ENCODE measurements around the gene OVCH2. TPM values are rescaled to one million over a fixed set of nuclear protein-coding genes. Genes with fewer than 3 reads are reported as not detected.

The OVCH2 gene
- polyA plus RNA-seq, 1 donor from 2014 or later = not detected

DNA sequence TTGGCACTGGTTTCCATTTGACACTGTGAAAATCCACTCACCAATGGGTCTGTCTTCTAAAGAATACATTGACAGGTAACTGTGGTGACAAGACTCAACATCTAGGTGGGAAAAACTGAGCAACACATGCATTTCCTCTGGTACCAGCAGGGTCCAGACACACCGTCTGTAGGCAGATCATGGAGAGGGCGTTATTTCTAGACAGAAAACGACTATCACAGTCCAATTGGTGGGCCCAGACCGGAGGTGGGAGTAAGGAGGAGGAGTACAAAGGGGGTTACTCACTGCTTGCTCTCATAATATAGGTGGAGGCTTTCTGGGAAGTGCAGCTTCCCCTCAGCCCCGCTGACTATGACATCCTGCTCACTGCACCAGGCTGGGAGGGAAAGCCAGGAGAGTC is 9.9 kb downstream of the OVCH2 start:
- H3K4me3 ChIP-seq (ENCODE audit: low read length) = no peak overlapping the region
- H3K9me3 ChIP-seq (ENCODE audit: low read length) = no peaks in the 10 kb centered on the region
- H3K36me3 ChIP-seq (ENCODE audit: insufficient read depth, low read length) = no peaks in the 10 kb centered on the region
- TF ChIP-seq EP300 (conservative IDR thresholded peaks at IDR 0.05; ENCODE audit: poor library complexity, severe bottlenecking) = no peak
- TF ChIP-seq POLR2AphosphoS5 (IDR thresholded peaks at IDR 0.05) = no peak
- TF ChIP-seq, protein P1, sequence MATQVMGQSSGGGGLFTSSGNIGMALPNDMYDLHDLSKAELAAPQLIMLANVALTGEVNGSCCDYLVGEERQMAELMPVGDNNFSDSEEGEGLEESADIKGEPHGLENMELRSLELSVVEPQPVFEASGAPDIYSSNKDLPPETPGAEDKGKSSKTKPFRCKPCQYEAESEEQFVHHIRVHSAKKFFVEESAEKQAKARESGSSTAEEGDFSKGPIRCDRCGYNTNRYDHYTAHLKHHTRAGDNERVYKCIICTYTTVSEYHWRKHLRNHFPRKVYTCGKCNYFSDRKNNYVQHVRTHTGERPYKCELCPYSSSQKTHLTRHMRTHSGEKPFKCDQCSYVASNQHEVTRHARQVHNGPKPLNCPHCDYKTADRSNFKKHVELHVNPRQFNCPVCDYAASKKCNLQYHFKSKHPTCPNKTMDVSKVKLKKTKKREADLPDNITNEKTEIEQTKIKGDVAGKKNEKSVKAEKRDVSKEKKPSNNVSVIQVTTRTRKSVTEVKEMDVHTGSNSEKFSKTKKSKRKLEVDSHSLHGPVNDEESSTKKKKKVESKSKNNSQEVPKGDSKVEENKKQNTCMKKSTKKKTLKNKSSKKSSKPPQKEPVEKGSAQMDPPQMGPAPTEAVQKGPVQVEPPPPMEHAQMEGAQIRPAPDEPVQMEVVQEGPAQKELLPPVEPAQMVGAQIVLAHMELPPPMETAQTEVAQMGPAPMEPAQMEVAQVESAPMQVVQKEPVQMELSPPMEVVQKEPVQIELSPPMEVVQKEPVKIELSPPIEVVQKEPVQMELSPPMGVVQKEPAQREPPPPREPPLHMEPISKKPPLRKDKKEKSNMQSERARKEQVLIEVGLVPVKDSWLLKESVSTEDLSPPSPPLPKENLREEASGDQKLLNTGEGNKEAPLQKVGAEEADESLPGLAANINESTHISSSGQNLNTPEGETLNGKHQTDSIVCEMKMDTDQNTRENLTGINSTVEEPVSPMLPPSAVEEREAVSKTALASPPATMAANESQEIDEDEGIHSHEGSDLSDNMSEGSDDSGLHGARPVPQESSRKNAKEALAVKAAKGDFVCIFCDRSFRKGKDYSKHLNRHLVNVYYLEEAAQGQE (IDR thresholded peaks at IDR 0.05; ENCODE audit: borderline replicate concordance) = no peak
- TF ChIP-seq TAF1 (IDR thresholded peaks at IDR 0.05; ENCODE audit: low read depth) = no peak
- no peak for TF ChIP-seq RAD21 (conservative IDR thresholded peaks at IDR 0.05)
- TF ChIP-seq MXI1 (conservative IDR thresholded peaks at IDR 0.05; ENCODE audit: poor library complexity, severe bottlenecking) = no peak
- no peak for TF ChIP-seq EZH2 (IDR thresholded peaks at IDR 0.05; ENCODE audit: borderline replicate concordance, insufficient read depth, low read length, poor library complexity, severe bottlenecking)
- no peak for TF ChIP-seq CTCF (IDR thresholded peaks at IDR 0.05; ENCODE audit: poor library complexity, severe bottlenecking)
- no peaks in the 10 kb centered on the region for H4K20me1 ChIP-seq (ENCODE audit: insufficient read depth)
- H3K79me2 ChIP-seq (replicated peaks; ENCODE audit: insufficient read depth, low read length) = no peaks in the 10 kb centered on the region
- H3K9ac ChIP-seq (ENCODE audit: low read length) = no peak overlapping the region
- H3F3A ChIP-seq (ENCODE audit: insufficient read depth, low read length, poor library complexity, severe bottlenecking) = no peaks in the 10 kb centered on the region
- H3K9me2 ChIP-seq (ENCODE audit: insufficient read depth, low read length) = no peaks in the 10 kb centered on the region
- no peaks in the 10 kb centered on the region for H3K27me3 ChIP-seq (ENCODE audit: insufficient read depth, low read depth, low read length)
- no peak overlapping the region for H2AFZ ChIP-seq (ENCODE audit: low read depth, low read length)
- H3K27ac ChIP-seq (ENCODE audit: low read length) = no peak overlapping the region
- H3K4me2 ChIP-seq (ENCODE audit: low read length) = no peak overlapping the region

DNA sequence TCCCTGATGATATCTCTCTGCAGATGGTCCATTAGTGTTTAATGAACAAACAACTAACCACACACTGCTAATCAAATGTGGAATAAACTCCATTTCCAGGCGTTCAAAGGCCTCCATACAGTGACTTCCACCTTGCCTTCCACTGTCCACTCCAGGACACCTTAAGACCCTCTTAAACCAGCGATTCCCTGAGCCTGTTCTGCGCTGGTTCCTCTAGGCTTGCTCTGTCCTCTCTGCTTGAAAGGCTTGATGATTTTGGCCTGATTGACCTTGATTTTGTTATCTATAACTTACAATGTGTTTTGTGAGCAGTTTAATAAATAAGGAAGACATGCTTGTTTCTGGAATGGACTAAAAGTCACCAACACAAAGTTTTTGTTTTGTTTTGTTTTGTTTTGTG is 12.0 kb downstream of the OVCH2 start:
- no peak overlapping the region for H3K27ac ChIP-seq (ENCODE audit: low read length)
- TF ChIP-seq SMC3 (conservative IDR thresholded peaks at IDR 0.05; ENCODE audit: poor library complexity) (no peak), EZH2 (IDR thresholded peaks at IDR 0.05; ENCODE audit: borderline replicate concordance, insufficient read depth, low read length, poor library complexity, severe bottlenecking) (no peak)

DNA sequence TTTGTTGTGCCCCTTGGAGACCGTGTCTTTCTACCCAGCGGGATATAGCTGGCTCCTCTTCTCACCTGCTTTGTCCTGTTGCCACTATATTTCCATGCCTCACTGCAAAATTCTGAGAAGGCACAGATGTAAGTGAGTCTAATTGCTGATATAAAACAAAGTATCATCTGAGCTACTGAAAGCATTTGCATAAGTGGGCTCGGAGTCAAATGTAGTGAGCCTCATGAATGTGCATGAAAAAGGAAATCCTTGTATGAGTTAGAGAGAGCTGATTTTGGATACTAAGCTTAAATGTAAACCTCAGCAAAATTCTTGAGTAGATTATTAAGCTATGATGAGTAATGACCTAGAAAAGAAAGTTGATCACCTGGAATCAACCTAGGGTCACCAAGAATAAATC is 13.9 kb downstream of the OVCH2 start:
- TF ChIP-seq EP300 (conservative IDR thresholded peaks at IDR 0.05; ENCODE audit: poor library complexity, severe bottlenecking) (no peak), TAF1 (IDR thresholded peaks at IDR 0.05; ENCODE audit: low read depth) (no peak), EZH2 (IDR thresholded peaks at IDR 0.05; ENCODE audit: borderline replicate concordance, insufficient read depth, low read length, poor library complexity, severe bottlenecking) (no peak), POLR2AphosphoS5 (IDR thresholded peaks at IDR 0.05) (no peak), RAD21 (conservative IDR thresholded peaks at IDR 0.05) (no peak), MXI1 (conservative IDR thresholded peaks at IDR 0.05; ENCODE audit: poor library complexity, severe bottlenecking) (no peak), CTCF (IDR thresholded peaks at IDR 0.05; ENCODE audit: poor library complexity, severe bottlenecking) (no peak)
- TF ChIP-seq, protein P1 (IDR thresholded peaks at IDR 0.05; ENCODE audit: borderline replicate concordance) = no peak
- no peak overlapping the region for H3K4me2 ChIP-seq (ENCODE audit: low read length)
- H3K9ac ChIP-seq (ENCODE audit: low read length) = no peak overlapping the region
- H3K36me3 ChIP-seq (ENCODE audit: insufficient read depth, low read length) = no peaks in the 10 kb centered on the region
- no peaks in the 10 kb centered on the region for H3K9me2 ChIP-seq (ENCODE audit: insufficient read depth, low read length)
- no peaks in the 10 kb centered on the region for H3K27me3 ChIP-seq (ENCODE audit: insufficient read depth, low read depth, low read length)
- no peaks in the 10 kb centered on the region for H3K9me3 ChIP-seq (ENCODE audit: low read length)
- H3F3A ChIP-seq (ENCODE audit: insufficient read depth, low read length, poor library complexity, severe bottlenecking) = no peaks in the 10 kb centered on the region
- no peak overlapping the region for H3K4me3 ChIP-seq (ENCODE audit: low read length)
- H2AFZ ChIP-seq (ENCODE audit: low read depth, low read length) = no peak overlapping the region
- H3K79me2 ChIP-seq (replicated peaks; ENCODE audit: insufficient read depth, low read length) = no peaks in the 10 kb centered on the region
- no peaks in the 10 kb centered on the region for H4K20me1 ChIP-seq (ENCODE audit: insufficient read depth)
- no peak overlapping the region for H3K27ac ChIP-seq (ENCODE audit: low read length)

More for the DNA sequence above, 12.0 kb downstream of the OVCH2 start:
- no peaks in the 10 kb centered on the region for H3K36me3 ChIP-seq (ENCODE audit: insufficient read depth, low read length)
- H3K9ac ChIP-seq (ENCODE audit: low read length) = no peak overlapping the region
- H3K9me2 ChIP-seq (ENCODE audit: insufficient read depth, low read length) = no peaks in the 10 kb centered on the region
- no peak overlapping the region for H3K4me2 ChIP-seq (ENCODE audit: low read length)
- no peaks in the 10 kb centered on the region for H3F3A ChIP-seq (ENCODE audit: insufficient read depth, low read length, poor library complexity, severe bottlenecking)
- no peaks in the 10 kb centered on the region for H4K20me1 ChIP-seq (ENCODE audit: insufficient read depth)
- no peaks in the 10 kb centered on the region for H3K9me3 ChIP-seq (ENCODE audit: low read length)
- H3K79me2 ChIP-seq (replicated peaks; ENCODE audit: insufficient read depth, low read length) = no peaks in the 10 kb centered on the region
- H3K27me3 ChIP-seq (ENCODE audit: insufficient read depth, low read depth, low read length) = no peaks in the 10 kb centered on the region
- no peak overlapping the region for H3K4me3 ChIP-seq (ENCODE audit: low read length)
- no peak overlapping the region for H2AFZ ChIP-seq (ENCODE audit: low read depth, low read length)
